ENCODE results near the gene RHBDL1.

The RHBDL1 gene

GRCh38 chr16:721765-722540 is 46.5 kb downstream of the RHBDL1 start:
- no peak for DNase-seq

GRCh38 chr16:722835-723633 is 47.6 kb downstream of the RHBDL1 start:
- no peak for DNase-seq

GRCh38 chr16:723695-724094 is 48.2 kb downstream of the RHBDL1 start:
- no peak for DNase-seq

DNA sequence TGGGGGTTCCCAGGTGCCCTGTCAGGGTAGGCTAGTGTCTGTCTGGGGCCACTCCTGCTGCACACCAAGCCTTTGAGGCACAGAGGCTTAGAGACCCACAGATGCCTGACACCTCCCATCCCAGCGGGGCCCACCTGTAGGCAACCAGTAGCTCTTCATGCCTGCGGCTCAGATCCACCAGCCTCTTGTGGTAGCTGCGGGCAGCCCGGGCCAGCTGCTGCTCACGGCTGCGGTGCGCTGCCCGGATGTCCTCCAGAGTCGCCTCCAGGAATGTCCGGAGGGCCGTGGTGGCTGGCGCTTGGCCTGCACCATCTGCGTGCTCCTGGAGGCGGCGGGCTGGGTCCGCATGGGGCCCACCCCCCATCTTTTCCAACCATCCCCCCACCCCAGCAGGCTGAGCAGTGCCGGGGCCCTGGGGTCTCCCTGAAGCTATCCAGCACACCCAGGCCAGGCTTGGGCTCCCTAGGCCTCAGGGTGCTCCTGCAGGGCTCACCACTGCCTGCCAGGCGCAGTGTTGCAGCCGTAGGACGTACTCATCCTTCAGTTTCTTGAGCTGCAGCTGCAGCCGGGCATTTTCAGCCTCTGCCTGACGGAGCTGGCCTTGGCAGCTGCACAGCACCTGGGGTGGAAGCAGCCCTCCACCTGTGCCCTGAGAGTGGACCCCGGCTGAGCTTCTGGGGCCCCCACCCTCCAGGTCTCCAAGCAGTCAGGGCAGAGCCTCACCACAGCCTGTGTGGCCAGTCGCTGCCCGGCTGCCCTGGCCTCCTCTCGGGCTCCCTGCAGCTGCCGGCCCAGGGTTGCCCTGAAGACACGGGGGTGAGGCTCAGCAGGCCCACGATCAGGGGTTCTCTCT is 48.9 kb downstream of the RHBDL1 start:
- no peak for DNase-seq

- DNase-seq, result no peak
Measured at GRCh38 chr16:725041-725376, 49.5 kb downstream of the RHBDL1 start.

DNA sequence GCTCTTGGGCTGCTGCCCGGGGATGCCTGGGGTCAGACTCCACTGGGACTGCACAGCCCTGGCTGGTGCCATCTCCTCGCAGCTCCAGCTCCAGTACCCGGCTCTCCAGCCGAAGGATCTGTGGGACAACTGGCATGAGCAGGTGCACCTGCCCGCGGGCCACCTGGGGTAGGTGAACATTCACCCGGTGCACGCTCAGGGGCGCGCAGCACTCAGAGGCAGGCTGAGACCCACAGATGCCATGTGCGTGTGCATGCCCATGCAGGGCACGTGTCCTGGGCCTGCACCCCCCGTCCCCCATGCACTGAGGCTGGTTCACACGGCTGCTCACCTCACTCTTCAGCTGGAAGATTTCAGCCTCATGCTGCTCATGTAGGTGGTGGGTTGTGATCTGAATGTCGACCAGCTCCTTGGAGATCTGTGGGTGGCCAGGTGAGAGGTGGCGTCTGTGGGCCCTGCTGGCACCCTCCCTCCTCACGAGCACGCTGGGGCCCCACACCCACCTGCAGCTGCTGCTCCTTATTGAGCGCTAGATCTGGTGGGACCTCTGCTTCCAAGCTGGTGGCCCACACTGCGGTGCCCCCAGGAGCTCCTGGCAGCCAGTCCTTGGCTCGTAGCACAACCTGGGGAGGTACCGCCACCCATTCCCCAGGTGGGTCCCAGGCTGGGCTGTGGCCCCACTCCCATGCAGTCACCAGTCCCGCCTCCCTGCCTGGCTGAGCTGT is 50.2 kb downstream of the RHBDL1 start:
- no peak for DNase-seq

- DNase-seq, result no peak
Measured at GRCh38 chr16:726188-726437, 50.6 kb downstream of the RHBDL1 start.

GRCh38 chr16:726438-727290 is 51.2 kb downstream of the RHBDL1 start, which contains the start of the genes CCDC78 and HAGHL:
CCDC78 (minus strand) TSS chr16:726443; CDS start chr16:726367, 76 bp downstream.
HAGHL (plus strand) TSS chr16:727106; CDS start chr16:727510, 404 bp downstream.
- peak; percentile 43 for DNase-seq

- no peak for DNase-seq
Measured at GRCh38 chr16:727291-727977, 52.0 kb downstream of the RHBDL1 start.

Data from suppressor macrophage treated with lipopolysaccharide for 4 hours (primary cell).